ENCODE measurements around the gene NELL1. TPM values are rescaled to one million over a fixed set of nuclear protein-coding genes. Genes with fewer than 3 reads are reported as not detected.

The NELL1 gene
- total and polyA plus RNA-seq, 4 donors, result 0.05 to 0.31 (median 0.12) TPM; not detected in 1

DNA sequence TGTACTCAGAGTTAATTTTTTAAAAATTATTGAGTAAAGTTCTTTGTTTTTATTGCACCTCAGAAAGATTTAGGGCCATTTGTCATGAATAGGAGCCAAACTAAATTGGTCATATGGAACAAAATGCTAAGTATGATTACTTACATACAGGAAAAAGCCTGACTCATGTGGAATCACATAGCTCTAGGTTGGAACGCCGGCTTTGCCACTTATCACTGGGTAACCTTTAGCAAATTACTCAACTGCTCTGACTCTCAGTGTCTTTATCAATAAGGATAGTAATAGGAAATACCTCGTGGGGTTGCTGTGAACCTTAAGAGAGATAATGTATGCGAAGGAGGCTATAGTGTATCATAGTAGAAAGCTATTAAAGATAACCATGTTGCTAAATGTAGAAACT lies 638.5 kb downstream of the NELL1 start:
- Histone ChIP-seq H3K27ac (ENCODE audit: low read depth in 1 of 2, low read length in 1 of 2) (no peak overlapping the region), H3K4me3 (no peak overlapping the region), H3K27me3 (ENCODE audit: control insufficient read depth in 3 of 3, insufficient read depth in 3 of 3, low read length in 2 of 3) (no peaks in the 10 kb centered on the region), H3K4me1 (ENCODE audit: control insufficient read depth in 5 of 5, insufficient read depth in 5 of 5, low read length in 5 of 5) (no peaks in the 10 kb centered on the region), H3K9ac (ENCODE audit: insufficient read depth in 1 of 2, low read length in 2 of 2) (no peak overlapping the region), H3K36me3 (ENCODE audit: control insufficient read depth in 4 of 4, insufficient read depth in 4 of 4, low read length in 4 of 4) (no peaks in the 10 kb centered on the region), H3K9me3 (ENCODE audit: control insufficient read depth in 4 of 4, insufficient read depth in 3 of 4, low read length in 3 of 4) (no peaks in the 10 kb centered on the region)
- TF ChIP-seq, protein P1, sequence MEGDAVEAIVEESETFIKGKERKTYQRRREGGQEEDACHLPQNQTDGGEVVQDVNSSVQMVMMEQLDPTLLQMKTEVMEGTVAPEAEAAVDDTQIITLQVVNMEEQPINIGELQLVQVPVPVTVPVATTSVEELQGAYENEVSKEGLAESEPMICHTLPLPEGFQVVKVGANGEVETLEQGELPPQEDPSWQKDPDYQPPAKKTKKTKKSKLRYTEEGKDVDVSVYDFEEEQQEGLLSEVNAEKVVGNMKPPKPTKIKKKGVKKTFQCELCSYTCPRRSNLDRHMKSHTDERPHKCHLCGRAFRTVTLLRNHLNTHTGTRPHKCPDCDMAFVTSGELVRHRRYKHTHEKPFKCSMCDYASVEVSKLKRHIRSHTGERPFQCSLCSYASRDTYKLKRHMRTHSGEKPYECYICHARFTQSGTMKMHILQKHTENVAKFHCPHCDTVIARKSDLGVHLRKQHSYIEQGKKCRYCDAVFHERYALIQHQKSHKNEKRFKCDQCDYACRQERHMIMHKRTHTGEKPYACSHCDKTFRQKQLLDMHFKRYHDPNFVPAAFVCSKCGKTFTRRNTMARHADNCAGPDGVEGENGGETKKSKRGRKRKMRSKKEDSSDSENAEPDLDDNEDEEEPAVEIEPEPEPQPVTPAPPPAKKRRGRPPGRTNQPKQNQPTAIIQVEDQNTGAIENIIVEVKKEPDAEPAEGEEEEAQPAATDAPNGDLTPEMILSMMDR (IDR thresholded peaks at IDR 0.05; ENCODE audit: control extremely low read depth, extremely low read depth), result no peak
- ATAC-seq (ENCODE audit: insufficient read depth, low FRiP score), result no peak
- DNase-seq, result no peak
- WGBS, 2 donors, result 44 to 73% methylated on average over 4 of the region's 4 CpGs

DNA sequence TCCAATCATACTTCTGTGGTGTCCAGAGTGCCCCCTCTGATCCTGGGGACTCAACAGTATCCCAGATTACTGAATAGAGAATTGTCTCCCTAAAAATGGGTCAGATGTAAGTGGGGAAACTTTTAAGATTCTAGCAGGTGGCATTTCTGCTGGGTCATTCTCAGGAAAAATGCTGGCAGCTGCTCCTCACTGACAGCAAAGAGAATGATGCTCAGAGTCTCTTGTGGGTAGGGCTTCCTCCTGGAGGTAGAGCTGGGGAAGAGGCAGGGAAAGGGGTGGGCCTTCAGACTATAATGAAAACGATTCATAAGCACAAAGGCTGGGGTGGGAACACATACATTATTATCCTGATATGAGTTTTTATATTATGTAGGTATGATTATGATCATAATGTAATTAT lies 647.2 kb downstream of the NELL1 start:
- no peaks in the 10 kb centered on the region for H3K36me3 ChIP-seq (ENCODE audit: control insufficient read depth in 4 of 4, insufficient read depth in 4 of 4, low read length in 4 of 4)
- H3K27me3 ChIP-seq (ENCODE audit: control insufficient read depth in 3 of 3, insufficient read depth in 3 of 3, low read length in 2 of 3), result no peaks in the 10 kb centered on the region
- WGBS, 2 donors, result 17 to 19% methylated on average over 1 of the region's 1 CpG
- no peak for ATAC-seq (ENCODE audit: insufficient read depth, low FRiP score)
- no peak overlapping the region for H3K27ac ChIP-seq (ENCODE audit: low read depth in 1 of 2, low read length in 1 of 2)
- DNase-seq, result no peak
- H3K9me3 ChIP-seq (ENCODE audit: control insufficient read depth in 4 of 4, insufficient read depth in 3 of 4, low read length in 3 of 4), result peaks cover 0 to 5% (median 0%) of the 10 kb centered on the region in 4 donors
- H3K4me1 ChIP-seq (ENCODE audit: control insufficient read depth in 5 of 5, insufficient read depth in 5 of 5, low read length in 5 of 5), result no peaks in the 10 kb centered on the region
- H3K9ac ChIP-seq (ENCODE audit: insufficient read depth in 1 of 2, low read length in 2 of 2), result no peak overlapping the region
- TF ChIP-seq, protein P1 (IDR thresholded peaks at IDR 0.05; ENCODE audit: control extremely low read depth, extremely low read depth), result no peak
- H3K4me3 ChIP-seq, result no peak overlapping the region

- TF ChIP-seq, protein P1 (IDR thresholded peaks at IDR 0.05; ENCODE audit: control extremely low read depth, extremely low read depth), result no peak
- no peaks in the 10 kb centered on the region for H3K4me1 ChIP-seq (ENCODE audit: control insufficient read depth in 5 of 5, insufficient read depth in 5 of 5, low read length in 5 of 5)
- H3K9me3 ChIP-seq (ENCODE audit: control insufficient read depth in 4 of 4, insufficient read depth in 3 of 4, low read length in 3 of 4), result no peaks in the 10 kb centered on the region
- 61 to 100% methylated on average over 2 of the region's 2 CpGs for WGBS, 2 donors
- no peak overlapping the region for H3K27ac ChIP-seq (ENCODE audit: low read depth in 1 of 2, low read length in 1 of 2)
- no peak overlapping the region for H3K4me3 ChIP-seq
- no peaks in the 10 kb centered on the region for H3K27me3 ChIP-seq (ENCODE audit: control insufficient read depth in 3 of 3, insufficient read depth in 3 of 3, low read length in 2 of 3)
- H3K9ac ChIP-seq (ENCODE audit: insufficient read depth in 1 of 2, low read length in 2 of 2), result no peak overlapping the region
- no peaks in the 10 kb centered on the region for H3K36me3 ChIP-seq (ENCODE audit: control insufficient read depth in 4 of 4, insufficient read depth in 4 of 4, low read length in 4 of 4)
- DNase-seq (no peak), ATAC-seq (ENCODE audit: insufficient read depth, low FRiP score) (no peak)
These were observed 651.7 kb downstream of the NELL1 start for GRCh38 chr11:21321072-21321471.

- 44 to 70% methylated on average over 1 of the region's 1 CpG for WGBS, 2 donors
- H3K27me3 ChIP-seq (ENCODE audit: control insufficient read depth in 3 of 3, insufficient read depth in 3 of 3, low read length in 2 of 3), result no peaks in the 10 kb centered on the region
- H3K9me3 ChIP-seq (ENCODE audit: control insufficient read depth in 4 of 4, insufficient read depth in 3 of 4, low read length in 3 of 4), result no peaks in the 10 kb centered on the region
- ATAC-seq (ENCODE audit: insufficient read depth, low FRiP score), result no peak
- no peaks in the 10 kb centered on the region for H3K36me3 ChIP-seq (ENCODE audit: control insufficient read depth in 4 of 4, insufficient read depth in 4 of 4, low read length in 4 of 4)
- no peak overlapping the region for H3K9ac ChIP-seq (ENCODE audit: insufficient read depth in 1 of 2, low read length in 2 of 2)
- TF ChIP-seq, protein P1 (IDR thresholded peaks at IDR 0.05; ENCODE audit: control extremely low read depth, extremely low read depth), result no peak
- H3K27ac ChIP-seq (ENCODE audit: low read depth in 1 of 2, low read length in 1 of 2), result no peak overlapping the region
- H3K4me1 ChIP-seq (ENCODE audit: control insufficient read depth in 5 of 5, insufficient read depth in 5 of 5, low read length in 5 of 5), result no peaks in the 10 kb centered on the region
- no peak overlapping the region for H3K4me3 ChIP-seq
- DNase-seq, result peak in 1 of 3 donors; percentile 1
These were observed 652.1 kb downstream of the NELL1 start for GRCh38 chr11:21321530-21321929.
